ENCODE measurements around the gene MRPL33. TPM values are rescaled to one million over a fixed set of nuclear protein-coding genes. Genes with fewer than 3 reads are reported as not detected.

The MRPL33 gene
- total and polyA plus RNA-seq, 2 experiments from 2014 or later = 80.5 to 310 TPM

- H3K4me3 ChIP-seq = no peak overlapping the region
- no peak overlapping the region for H2AFZ ChIP-seq
- H3K9me2 ChIP-seq (ENCODE audit: insufficient read depth) = no peaks in the 10 kb centered on the region
- ATAC-seq (no peak), DNase-seq (ENCODE audit: low spot score) (no peak)
- TF ChIP-seq NANOG (IDR thresholded peaks at IDR 0.05; ENCODE audit: borderline replicate concordance) (no peak), EZH2 (IDR thresholded peaks at IDR 0.05; ENCODE audit: low read depth, unreplicated experiment) (no peak), REST (IDR thresholded peaks at IDR 0.05; ENCODE audit: unreplicated experiment) (no peak), POLR2AphosphoS5 (IDR thresholded peaks at IDR 0.05; ENCODE audit: low read depth) (no peak), ZNF114 (CRISPR knock-in tag; IDR thresholded peaks at IDR 0.05) (no peak), STAT1 (IDR thresholded peaks at IDR 0.05; ENCODE audit: unreplicated experiment) (no peak), EZH2phosphoT487 (IDR thresholded peaks at IDR 0.05; ENCODE audit: unreplicated experiment) (no peak), ZNF462 (CRISPR knock-in tag; IDR thresholded peaks at IDR 0.05) (no peak), CTCF (conservative IDR thresholded peaks at IDR 0.05; ENCODE audit: low read depth in 2 of 2) (no peak), ETS1 (IDR thresholded peaks at IDR 0.05) (no peak), CREB1 (CRISPR knock-in tag; IDR thresholded peaks at IDR 0.05; ENCODE audit: low read depth) (no peak), JUNB (IDR thresholded peaks at IDR 0.05; ENCODE audit: unreplicated experiment) (no peak), ZNF331 (CRISPR knock-in tag; IDR thresholded peaks at IDR 0.05; ENCODE audit: low read depth) (no peak)
- H3K4me2 ChIP-seq = no peak overlapping the region
- no peak overlapping the region for H3K27ac ChIP-seq (ENCODE audit: low read depth)
- Mint-ChIP-seq H3K27me3 (ENCODE audit: insufficient read depth, low read depth, poor library complexity) (peaks cover 2% of the 10 kb centered on the region), H3K36me3 (ENCODE audit: low read depth) (no peaks in the 10 kb centered on the region), H3K4me3 (no peak overlapping the region), H3K4me1 (no peaks in the 10 kb centered on the region), H3K27ac (no peak overlapping the region), H3K9me3 (no peaks in the 10 kb centered on the region; the same call in 2 of the 3 replicates)
- H3K27me3 ChIP-seq (ENCODE audit: insufficient read depth) = no peaks in the 10 kb centered on the region
- H3K4me1 ChIP-seq (ENCODE audit: insufficient read depth) = no peaks in the 10 kb centered on the region
- H3K36me3 ChIP-seq (ENCODE audit: insufficient read depth) = no peaks in the 10 kb centered on the region
- no peaks in the 10 kb centered on the region for H3F3A ChIP-seq (replicated peaks; ENCODE audit: low read depth)
- no peaks in the 10 kb centered on the region for H4K20me1 ChIP-seq (replicated peaks; ENCODE audit: insufficient read depth)
- H3K79me2 ChIP-seq (replicated peaks; ENCODE audit: insufficient read depth) = no peaks in the 10 kb centered on the region
Measured at GRCh38 chr2:27814758-27815157, 43.2 kb downstream of the MRPL33 start.
